Esophagus muscularis mucosa (tissue), 4 donors: ENCODE results near the gene ACACA. TPM values are rescaled to one million over a fixed set of nuclear protein-coding genes. Genes with fewer than 3 reads are reported as not detected.
"Not testable (repeated sequence)": the region's sequence is repeated elsewhere in the genome, so short reads cannot be mapped to it uniquely, and the experiment has no call there.

ENCODE experiments used
- DNase-seq: peaks from one replicate; pipeline ENCODE4 v3.0.0-alpha.2; 2017; ENCODE audit errors: extremely low spot score
- H3K27ac ChIP-seq, 4 donors: fragments of 200-600 bp; sonication (generic); replicated peaks in 1 of 4; 1 replicate in 3 of 4; 2 replicates in 1 of 4; pipeline ENCODE4 v1.5.1; 2016 to 2019; ENCODE audit warnings: mild to moderate bottlenecking in 1 of 4
- H3K27me3 ChIP-seq, 4 donors: fragments of 200-600 bp; sonication (generic); one replicate each; pipeline versions ENCODE4 v1.5.1 to v1.6.0; 2016 to 2019
- H3K36me3 ChIP-seq, 4 donors: fragments of 200-600 bp; sonication (generic); one replicate each; pipeline ENCODE4 v1.5.1; 2016 to 2019
- H3K4me1 ChIP-seq, 4 donors: fragments of 200-600 bp; sonication (generic); one replicate each; pipeline ENCODE4 v1.5.1; 2016 to 2019
- H3K4me3 ChIP-seq, 4 donors: fragments of 200-600 bp; sonication (generic); 1 replicate in 2 of 4; 2 replicates in 2 of 4; pipeline ENCODE4 v1.5.1; 2016 to 2019; ENCODE audit warnings: mild to moderate bottlenecking in 4 of 4, moderate library complexity in 1 of 4
- H3K9me3 ChIP-seq, 4 donors: fragments of 200-600 bp; sonication (generic); 1 replicate in 3 of 4; 2 replicates in 1 of 4; pipeline ENCODE4 v1.5.1; 2016 to 2019
- CTCF ChIP-seq, 3 experiments: fragments of 200-600 bp in 2 of 3; fragments of 450-650 bp in 1 of 3; sonication (generic) in 2 of 3; IDR thresholded peaks; one replicate each; pipeline ENCODE4 v1.5.1; 2017 to 2019; ENCODE audit warnings: antibody characterized with exemption in 3 of 3, mild to moderate bottlenecking in 2 of 3, moderate library complexity in 1 of 3
- EP300 ChIP-seq: sonication (generic); formaldehyde crosslinking; IDR thresholded peaks from one replicate; pipeline ENCODE4 v1.6.1; 2017; ENCODE audit warnings: antibody characterized with exemption
- POLR2A ChIP-seq: fragments of 450-650 bp; IDR thresholded peaks from one replicate; pipeline ENCODE4 v1.6.1; 2017; ENCODE audit warnings: antibody characterized with exemption, moderate library complexity, mild to moderate bottlenecking, low read depth
- POLR2AphosphoS5 ChIP-seq, 2 donors: sonication (generic); formaldehyde crosslinking; IDR thresholded peaks; one replicate each; pipeline ENCODE4 v1.6.1; 2017; ENCODE audit warnings: antibody characterized with exemption in 2 of 2
- WGBS: methylation state at CpG from one replicate; pipeline ENCODE4 v1.1.5; 2018; 5-methylcytosine and 5-hydroxymethylcytosine counted together
- intact Hi-C: fragments of 100-400 bp; cut with DNase I; formaldehyde crosslinking; loops from one replicate; pipeline ENCODE4 v1.15.1; 2023
- total RNA-seq, 4 donors: library from RNA; depleted of rRNA; stranded (reverse); fragments of >200 nt; gene quantifications; one replicate each; pipeline versions ENCODE4 v1.1.0 to v1.2.1, GENCODE V29; 2016

Gene ACACA
- total RNA-seq = 10 to 100 TPM; 34.0 to 58.0 (median 50.5) TPM

GRCh38 chr17:37406635-37407461 is at the start of gene ACACA, which contains the start of gene TADA2A:
TSS of gene ACACA (minus strand) at chr17:37406836. CDS start at chr17:37406299, 537 bp downstream.
TSS of gene TADA2A (plus strand) at chr17:37406886. CDS start at chr17:37411366, 4,480 bp downstream.
- peaks cover 14 to 33% (median 30%) of the 10 kb centered on the region in 4 donors for H3K4me1 ChIP-seq
- DNase-seq = peak; percentile 94
- no peak for TF ChIP-seq EP300
- peak in 1 of 3 experiments; percentile 16 for TF ChIP-seq CTCF (IDR thresholded peaks at IDR 0.05)
- TF ChIP-seq POLR2A = peak; percentile 47
- TF ChIP-seq POLR2AphosphoS5 (IDR thresholded peaks at IDR 0.05) = peak; percentile 72 to 80
- intact Hi-C loops = loop anchor here (5.0 kb wide), 2 partner anchors 50 to 80 kb away; partner anchors contain the start of gene DUSP14
- H3K27ac ChIP-seq = peak within 1 kb of the TSS; percentile 91 to 95 (median 94)
- H3K27me3 ChIP-seq = no peaks in the 10 kb centered on the region
- H3K9me3 ChIP-seq = no peaks in the 10 kb centered on the region
- 0% methylated on average over 6 of the region's 98 CpGs for WGBS
- H3K4me3 ChIP-seq = peak within 1 kb of the TSS; percentile 81 to 94 (median 88)
- H3K36me3 ChIP-seq = peaks cover 6 to 12% (median 11%) of the 10 kb centered on the region in 4 donors

- Histone ChIP-seq H3K9me3 (no peaks in the 10 kb centered on the region), H3K4me1 (no peaks in the 10 kb centered on the region), H3K4me3 (no peak overlapping the region), H3K27me3 (no peaks in the 10 kb centered on the region), H3K36me3 (peaks cover 13 to 58% (median 34%) of the 10 kb centered on the region in 4 donors), H3K27ac (no peak overlapping the region)
- DNase-seq = no peak
- 96% methylated on average over 6 of the region's 6 CpGs for WGBS
- TF ChIP-seq POLR2AphosphoS5 (IDR thresholded peaks at IDR 0.05) (no peak), EP300 (no peak), CTCF (IDR thresholded peaks at IDR 0.05) (no peak), POLR2A (no peak)
- intact Hi-C loops = no loop called here
Observed at GRCh38 chr17:37450112-37450511, 43.5 kb upstream of the ACACA start.

GRCh38 chr17:37447641-37448040 is 41.0 kb upstream of the ACACA start:
- DNase-seq = no peak
- Histone ChIP-seq H3K36me3 (peaks cover 20 to 83% (median 57%) of the 10 kb centered on the region in 4 donors), H3K4me3 (no peak overlapping the region), H3K27me3 (no peaks in the 10 kb centered on the region), H3K27ac (no peak overlapping the region), H3K9me3 (no peaks in the 10 kb centered on the region), H3K4me1 (no peaks in the 10 kb centered on the region)
- 95% methylated on average over 1 of the region's 1 CpG for WGBS
- TF ChIP-seq EP300 = no peak
- TF ChIP-seq POLR2A = no peak
- TF ChIP-seq POLR2AphosphoS5 (IDR thresholded peaks at IDR 0.05) = no peak
- no peak for TF ChIP-seq CTCF (IDR thresholded peaks at IDR 0.05)
- intact Hi-C loops = no loop called here

GRCh38 chr17:37446027-37446426 is 39.4 kb upstream of the ACACA start:
- no peaks in the 10 kb centered on the region for H3K9me3 ChIP-seq

GRCh38 chr17:37441369-37442014 is 34.9 kb upstream of the ACACA start:
- H3K9me3 ChIP-seq, intact Hi-C loops: not testable (repeated sequence)
- 91% methylated on average over 12 of the region's 12 CpGs for WGBS

More at GRCh38 chr17:37446027-37446426, 39.4 kb upstream of the ACACA start:
- no peaks in the 10 kb centered on the region for H3K27me3 ChIP-seq
- DNase-seq = no peak
- intact Hi-C loops = no loop called here
- no peak overlapping the region for H3K27ac ChIP-seq
- TF ChIP-seq POLR2A (no peak), POLR2AphosphoS5 (IDR thresholded peaks at IDR 0.05) (no peak), CTCF (IDR thresholded peaks at IDR 0.05) (no peak), EP300 (no peak)
- peaks cover 32 to 93% (median 63%) of the 10 kb centered on the region in 4 donors for H3K36me3 ChIP-seq
- no peaks in the 10 kb centered on the region for H3K4me1 ChIP-seq
- WGBS = 89% methylated on average over 4 of the region's 4 CpGs
- no peak overlapping the region for H3K4me3 ChIP-seq

More at GRCh38 chr17:37441369-37442014, 34.9 kb upstream of the ACACA start:
- not testable (repeated sequence) for H3K27ac ChIP-seq, H3K27me3 ChIP-seq, DNase-seq, H3K4me1 ChIP-seq, H3K4me3 ChIP-seq
- H3K36me3 ChIP-seq = peaks cover 33 to 84% (median 73%) of the 10 kb centered on the region in 4 donors
